GM23338 (cell line): ENCODE results near the gene TBCD. TPM values are rescaled to one million over a fixed set of nuclear protein-coding genes. Genes with fewer than 3 reads are reported as not detected.

Experiments
- ATAC-seq: fragments of 200-7000 bp; cut with Tn5 transposase; 3 replicates; pipeline ENCODE4 v1.9.1; 2020
- DNase-seq: peaks from one replicate; pipeline ENCODE4 v3.0.0-alpha.2; 2015; ENCODE audit warnings: low spot score
- H2AFZ ChIP-seq: fragments of 200-600 bp; sonication (generic); 2 replicates; pipeline ENCODE4 v1.8.0; 2016; ENCODE audit warnings: antibody characterized with exemption, mild to moderate bottlenecking, moderate library complexity
- H3F3A ChIP-seq: fragments of 200-600 bp; sonication (generic); replicated peaks from 2 replicates; pipeline ENCODE4 v1.8.0; 2017; ENCODE audit warnings: antibody characterized with exemption, mixed run types, low read depth
- H3K27ac ChIP-seq: fragments of 200-600 bp; sonication (generic); 2 replicates; pipeline ENCODE4 v1.6.1; 2016; ENCODE audit warnings: low read depth
- H3K27me3 ChIP-seq: fragments of 200-600 bp; sonication (generic); 2 replicates; pipeline ENCODE4 v1.8.0; 2016; ENCODE audit warnings: mild to moderate bottlenecking, mixed run types, moderate library complexity; ENCODE audit not compliant: insufficient read depth
- H3K36me3 ChIP-seq: fragments of 200-600 bp; sonication (generic); 2 replicates; pipeline ENCODE4 v1.8.0; 2016; ENCODE audit warnings: mild to moderate bottlenecking; ENCODE audit not compliant: insufficient read depth
- H3K4me1 ChIP-seq: fragments of 200-600 bp; sonication (generic); 2 replicates; pipeline ENCODE4 v1.8.0; 2016; ENCODE audit warnings: mild to moderate bottlenecking, moderate library complexity; ENCODE audit not compliant: insufficient read depth
- H3K4me2 ChIP-seq: fragments of 200-600 bp; sonication (generic); 2 replicates; pipeline ENCODE4 v1.7.1; 2017; ENCODE audit warnings: mixed run types
- H3K4me3 ChIP-seq: fragments of 200-600 bp; sonication (generic); 2 replicates; pipeline ENCODE4 v1.6.1; 2016; ENCODE audit warnings: mixed run types
- H3K79me2 ChIP-seq: fragments of 200-600 bp; sonication (generic); replicated peaks from 2 replicates; pipeline ENCODE4 v1.8.0; 2017; ENCODE audit warnings: mild to moderate bottlenecking; ENCODE audit not compliant: insufficient read depth
- H3K9me2 ChIP-seq: fragments of 200-600 bp; sonication (generic); 2 replicates; pipeline ENCODE4 v1.8.0; 2017; ENCODE audit not compliant: insufficient read depth
- H4K20me1 ChIP-seq: fragments of 200-600 bp; sonication (generic); replicated peaks from 2 replicates; pipeline ENCODE4 v1.8.0; 2017; ENCODE audit warnings: mild to moderate bottlenecking; ENCODE audit not compliant: insufficient read depth
- H3K27ac Mint-ChIP-seq: 2 replicates; pipeline ENCODE4 v1.8.0; 2020; ENCODE audit warnings: inconsistent platforms, mild to moderate bottlenecking, moderate library complexity, mixed read lengths
- H3K27me3 Mint-ChIP-seq: 3 replicates; pipeline ENCODE4 v1.8.0; 2022; ENCODE audit warnings: low read depth, mild to moderate bottlenecking, moderate library complexity, mixed read lengths, inconsistent platforms; ENCODE audit not compliant: insufficient read depth, poor library complexity
- H3K36me3 Mint-ChIP-seq: 3 replicates; pipeline ENCODE4 v1.8.0; 2021; ENCODE audit warnings: low read depth, mild to moderate bottlenecking, inconsistent platforms, moderate library complexity, mixed read lengths
- H3K4me1 Mint-ChIP-seq: 3 replicates; pipeline ENCODE4 v1.8.0; 2020; ENCODE audit warnings: mild to moderate bottlenecking, inconsistent platforms, mixed read lengths
- H3K4me3 Mint-ChIP-seq: 3 replicates; pipeline ENCODE4 v1.8.0; 2021; ENCODE audit warnings: moderate library complexity, mild to moderate bottlenecking, inconsistent platforms, mixed read lengths
- H3K9me3 Mint-ChIP-seq: 3 replicates; pipeline ENCODE4 v1.8.0; 2020; ENCODE audit warnings: moderate library complexity, mild to moderate bottlenecking, inconsistent platforms, mixed read lengths
- CREB1 ChIP-seq: fragments of 250-450 bp; sonication (Bioruptor Pico); IDR thresholded peaks from 2 replicates; pipeline ENCODE4 v1.5.0; 2020; ENCODE audit warnings: low read depth, mild to moderate bottlenecking, moderate library complexity
- CTCF ChIP-seq, 2 experiments: fragments of 200-600 bp in 1 of 2; sonication (generic) in 1 of 2; conservative IDR thresholded peaks; 2 replicates each; pipeline versions ENCODE4 v1.5.1 to v1.6.1; 2016 to 2017; ENCODE audit warnings: antibody characterized with exemption in 2 of 2, low read depth in 2 of 2, mild to moderate bottlenecking in 2 of 2, moderate library complexity in 1 of 2
- EZH2 ChIP-seq: fragments of 200-600 bp; sonication (generic); IDR thresholded peaks from one replicate; pipeline ENCODE4 v1.8.0; 2017; ENCODE audit warnings: antibody characterized with exemption, mild to moderate bottlenecking, low read depth; ENCODE audit not compliant: unreplicated experiment
- EZH2phosphoT487 ChIP-seq: fragments of 200-600 bp; sonication (generic); IDR thresholded peaks from one replicate; pipeline ENCODE4 v1.8.1; 2018; ENCODE audit warnings: antibody characterized with exemption; ENCODE audit not compliant: unreplicated experiment
- JUNB ChIP-seq: IDR thresholded peaks from one replicate; pipeline ENCODE4 v1.6.1; 2016; ENCODE audit warnings: antibody characterized with exemption; ENCODE audit not compliant: unreplicated experiment
- NANOG ChIP-seq: IDR thresholded peaks from 2 replicates; pipeline ENCODE4 v1.6.1; 2016; ENCODE audit warnings: antibody characterized with exemption, borderline replicate concordance
- POLR2AphosphoS5 ChIP-seq: IDR thresholded peaks from 2 replicates; pipeline ENCODE4 v1.6.1; 2016; ENCODE audit warnings: antibody characterized with exemption, low read depth
- REST ChIP-seq: IDR thresholded peaks from one replicate; pipeline ENCODE4 v1.6.1; 2018; ENCODE audit warnings: antibody characterized with exemption; ENCODE audit not compliant: unreplicated experiment
- STAT1 ChIP-seq: IDR thresholded peaks from one replicate; pipeline ENCODE4 v1.6.1; 2016; ENCODE audit warnings: antibody characterized with exemption; ENCODE audit not compliant: unreplicated experiment
- ZNF114 ChIP-seq: fragments of 250-450 bp; sonication (Bioruptor Pico); IDR thresholded peaks from 2 replicates; pipeline ENCODE4 v1.5.0; 2020; ENCODE audit warnings: mild to moderate bottlenecking, moderate library complexity
- ZNF331 ChIP-seq: fragments of 250-450 bp; sonication (Bioruptor Pico); IDR thresholded peaks from 2 replicates; pipeline ENCODE4 v1.5.0; 2020; ENCODE audit warnings: low read depth, mild to moderate bottlenecking, moderate library complexity
- ZNF462 ChIP-seq: fragments of 250-450 bp; sonication (Bioruptor Pico); IDR thresholded peaks from 2 replicates; pipeline ENCODE4 v1.5.0; 2020; ENCODE audit warnings: mild to moderate bottlenecking, moderate library complexity
- polyA plus RNA-seq: library from polyadenylated mRNA; unstranded; fragments of >200 nt; fragmentation: Nextera tagmentation; extraction: Ambion mirVana; gene quantifications from 2 replicates; pipeline ENCODE4 v1.2.1, GENCODE V29; 2016
- total RNA-seq: library from RNA; depleted of rRNA; stranded (reverse); fragments of >200 nt; shearing (Covaris generic); gene quantifications from 2 replicates; pipeline ENCODE4 v1.2.3, GENCODE V29; 2014
- TF ChIP-seq, protein P1 (sequence below): IDR thresholded peaks from 2 replicates; pipeline ENCODE4 v1.6.1; 2016; ENCODE audit warnings: antibody characterized with exemption

TBCD gene
- total and polyA plus RNA-seq, 2 experiments from 2014 or later = 75.0 to 116 TPM

DNA sequence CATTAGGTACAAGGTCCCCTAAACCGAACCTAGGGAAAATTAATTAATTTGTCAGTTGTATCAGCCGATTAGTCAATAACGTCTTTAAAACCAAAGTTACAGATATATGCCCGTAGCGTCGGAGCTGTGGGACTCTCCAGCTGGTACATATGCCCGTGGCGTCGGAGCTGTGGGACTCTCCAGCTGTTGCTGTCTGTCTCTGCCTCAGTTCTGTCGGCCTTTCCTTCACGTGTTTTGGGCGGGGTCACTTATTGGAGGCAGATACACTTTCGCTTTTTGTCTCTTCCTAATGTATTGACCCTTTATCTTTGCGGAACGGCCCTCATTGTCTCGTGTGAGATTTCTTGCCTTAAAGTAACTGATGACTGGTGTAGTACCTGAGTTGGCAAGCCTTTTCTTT lies 150.0 kb downstream of the TBCD start:
- Mint-ChIP-seq H3K36me3 (peaks cover 60% of the 10 kb centered on the region), H3K4me1 (peaks cover 2% of the 10 kb centered on the region; the same call in 1 of the 3 replicates), H3K9me3 (no peaks in the 10 kb centered on the region; the same call in 1 of the 3 replicates), H3K27me3 (peaks cover 23% of the 10 kb centered on the region), H3K4me3 (no peak overlapping the region), H3K27ac (no peak overlapping the region)
- H3F3A ChIP-seq = no peaks in the 10 kb centered on the region
- no peaks in the 10 kb centered on the region for H3K27me3 ChIP-seq
- H3K36me3 ChIP-seq = no peaks in the 10 kb centered on the region
- H4K20me1 ChIP-seq = no peaks in the 10 kb centered on the region; the same call in none of the 2 replicates
- TF ChIP-seq STAT1 (no peak), EZH2phosphoT487 (no peak), EZH2 (no peak), JUNB (no peak), ZNF462 (CRISPR knock-in tag) (no peak), CREB1 (CRISPR knock-in tag) (no peak), POLR2AphosphoS5 (no peak), CTCF (conservative IDR thresholded peaks at IDR 0.05; ENCODE audit: low read depth in 2 of 2) (no peak), ZNF331 (no peak), NANOG (no peak), ZNF114 (CRISPR knock-in tag) (no peak), REST (no peak)
- TF ChIP-seq, protein P1, sequence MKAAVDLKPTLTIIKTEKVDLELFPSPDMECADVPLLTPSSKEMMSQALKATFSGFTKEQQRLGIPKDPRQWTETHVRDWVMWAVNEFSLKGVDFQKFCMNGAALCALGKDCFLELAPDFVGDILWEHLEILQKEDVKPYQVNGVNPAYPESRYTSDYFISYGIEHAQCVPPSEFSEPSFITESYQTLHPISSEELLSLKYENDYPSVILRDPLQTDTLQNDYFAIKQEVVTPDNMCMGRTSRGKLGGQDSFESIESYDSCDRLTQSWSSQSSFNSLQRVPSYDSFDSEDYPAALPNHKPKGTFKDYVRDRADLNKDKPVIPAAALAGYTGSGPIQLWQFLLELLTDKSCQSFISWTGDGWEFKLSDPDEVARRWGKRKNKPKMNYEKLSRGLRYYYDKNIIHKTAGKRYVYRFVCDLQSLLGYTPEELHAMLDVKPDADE = no peak
- no peak overlapping the region for H3K27ac ChIP-seq
- DNase-seq = no peak
- H2AFZ ChIP-seq = no peak overlapping the region
- no peak overlapping the region for H3K4me3 ChIP-seq
- no peaks in the 10 kb centered on the region for H3K4me1 ChIP-seq
- H3K4me2 ChIP-seq = no peak overlapping the region
- H3K79me2 ChIP-seq = peaks cover 29% of the 10 kb centered on the region
- no peak for ATAC-seq
- no peaks in the 10 kb centered on the region for H3K9me2 ChIP-seq
